ENCODE measurements around the gene THSD7A.

DNA sequence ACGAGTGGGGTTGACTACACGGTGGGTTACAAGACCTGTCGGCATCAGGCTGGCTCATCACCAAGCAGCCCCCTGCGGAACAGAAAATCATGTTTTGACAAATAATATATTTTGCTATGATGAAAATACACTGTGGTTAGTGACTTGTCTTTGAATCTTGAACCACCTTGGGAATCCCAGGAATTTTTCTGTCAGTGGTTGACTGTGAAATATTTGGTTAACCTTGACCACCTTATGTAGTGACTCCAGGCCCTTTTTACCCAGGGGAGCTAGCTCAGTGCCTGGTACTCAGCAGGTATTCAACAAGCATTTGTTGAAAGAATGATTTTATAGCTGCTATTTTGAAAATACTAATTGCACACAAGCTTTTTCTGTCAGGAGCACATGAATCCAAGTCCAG lies 452.4 kb downstream of the THSD7A start:
- TF ChIP-seq, protein P1, sequence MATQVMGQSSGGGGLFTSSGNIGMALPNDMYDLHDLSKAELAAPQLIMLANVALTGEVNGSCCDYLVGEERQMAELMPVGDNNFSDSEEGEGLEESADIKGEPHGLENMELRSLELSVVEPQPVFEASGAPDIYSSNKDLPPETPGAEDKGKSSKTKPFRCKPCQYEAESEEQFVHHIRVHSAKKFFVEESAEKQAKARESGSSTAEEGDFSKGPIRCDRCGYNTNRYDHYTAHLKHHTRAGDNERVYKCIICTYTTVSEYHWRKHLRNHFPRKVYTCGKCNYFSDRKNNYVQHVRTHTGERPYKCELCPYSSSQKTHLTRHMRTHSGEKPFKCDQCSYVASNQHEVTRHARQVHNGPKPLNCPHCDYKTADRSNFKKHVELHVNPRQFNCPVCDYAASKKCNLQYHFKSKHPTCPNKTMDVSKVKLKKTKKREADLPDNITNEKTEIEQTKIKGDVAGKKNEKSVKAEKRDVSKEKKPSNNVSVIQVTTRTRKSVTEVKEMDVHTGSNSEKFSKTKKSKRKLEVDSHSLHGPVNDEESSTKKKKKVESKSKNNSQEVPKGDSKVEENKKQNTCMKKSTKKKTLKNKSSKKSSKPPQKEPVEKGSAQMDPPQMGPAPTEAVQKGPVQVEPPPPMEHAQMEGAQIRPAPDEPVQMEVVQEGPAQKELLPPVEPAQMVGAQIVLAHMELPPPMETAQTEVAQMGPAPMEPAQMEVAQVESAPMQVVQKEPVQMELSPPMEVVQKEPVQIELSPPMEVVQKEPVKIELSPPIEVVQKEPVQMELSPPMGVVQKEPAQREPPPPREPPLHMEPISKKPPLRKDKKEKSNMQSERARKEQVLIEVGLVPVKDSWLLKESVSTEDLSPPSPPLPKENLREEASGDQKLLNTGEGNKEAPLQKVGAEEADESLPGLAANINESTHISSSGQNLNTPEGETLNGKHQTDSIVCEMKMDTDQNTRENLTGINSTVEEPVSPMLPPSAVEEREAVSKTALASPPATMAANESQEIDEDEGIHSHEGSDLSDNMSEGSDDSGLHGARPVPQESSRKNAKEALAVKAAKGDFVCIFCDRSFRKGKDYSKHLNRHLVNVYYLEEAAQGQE (IDR thresholded peaks at IDR 0.05; ENCODE audit: low read depth, low read length), result no peak
- TF ChIP-seq CBX3 (IDR thresholded peaks at IDR 0.05; ENCODE audit: borderline replicate concordance, low read depth), result no peak
- TF ChIP-seq TCF12 (IDR thresholded peaks at IDR 0.05; ENCODE audit: low read depth, low read length), result no peak
- TF ChIP-seq, protein P2, sequence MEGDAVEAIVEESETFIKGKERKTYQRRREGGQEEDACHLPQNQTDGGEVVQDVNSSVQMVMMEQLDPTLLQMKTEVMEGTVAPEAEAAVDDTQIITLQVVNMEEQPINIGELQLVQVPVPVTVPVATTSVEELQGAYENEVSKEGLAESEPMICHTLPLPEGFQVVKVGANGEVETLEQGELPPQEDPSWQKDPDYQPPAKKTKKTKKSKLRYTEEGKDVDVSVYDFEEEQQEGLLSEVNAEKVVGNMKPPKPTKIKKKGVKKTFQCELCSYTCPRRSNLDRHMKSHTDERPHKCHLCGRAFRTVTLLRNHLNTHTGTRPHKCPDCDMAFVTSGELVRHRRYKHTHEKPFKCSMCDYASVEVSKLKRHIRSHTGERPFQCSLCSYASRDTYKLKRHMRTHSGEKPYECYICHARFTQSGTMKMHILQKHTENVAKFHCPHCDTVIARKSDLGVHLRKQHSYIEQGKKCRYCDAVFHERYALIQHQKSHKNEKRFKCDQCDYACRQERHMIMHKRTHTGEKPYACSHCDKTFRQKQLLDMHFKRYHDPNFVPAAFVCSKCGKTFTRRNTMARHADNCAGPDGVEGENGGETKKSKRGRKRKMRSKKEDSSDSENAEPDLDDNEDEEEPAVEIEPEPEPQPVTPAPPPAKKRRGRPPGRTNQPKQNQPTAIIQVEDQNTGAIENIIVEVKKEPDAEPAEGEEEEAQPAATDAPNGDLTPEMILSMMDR (IDR thresholded peaks at IDR 0.05 in 2 of 3, conservative IDR thresholded peaks at IDR 0.05 in 1 of 3; ENCODE audit: control insufficient read depth in 2 of 3, extremely low read depth in 1 of 3, insufficient read depth in 1 of 3, low read depth in 3 of 3, low read length in 3 of 3), result no peak
- no peak for TF ChIP-seq JUND (IDR thresholded peaks at IDR 0.05; ENCODE audit: low read depth, low read length)
- TF ChIP-seq, protein P3, sequence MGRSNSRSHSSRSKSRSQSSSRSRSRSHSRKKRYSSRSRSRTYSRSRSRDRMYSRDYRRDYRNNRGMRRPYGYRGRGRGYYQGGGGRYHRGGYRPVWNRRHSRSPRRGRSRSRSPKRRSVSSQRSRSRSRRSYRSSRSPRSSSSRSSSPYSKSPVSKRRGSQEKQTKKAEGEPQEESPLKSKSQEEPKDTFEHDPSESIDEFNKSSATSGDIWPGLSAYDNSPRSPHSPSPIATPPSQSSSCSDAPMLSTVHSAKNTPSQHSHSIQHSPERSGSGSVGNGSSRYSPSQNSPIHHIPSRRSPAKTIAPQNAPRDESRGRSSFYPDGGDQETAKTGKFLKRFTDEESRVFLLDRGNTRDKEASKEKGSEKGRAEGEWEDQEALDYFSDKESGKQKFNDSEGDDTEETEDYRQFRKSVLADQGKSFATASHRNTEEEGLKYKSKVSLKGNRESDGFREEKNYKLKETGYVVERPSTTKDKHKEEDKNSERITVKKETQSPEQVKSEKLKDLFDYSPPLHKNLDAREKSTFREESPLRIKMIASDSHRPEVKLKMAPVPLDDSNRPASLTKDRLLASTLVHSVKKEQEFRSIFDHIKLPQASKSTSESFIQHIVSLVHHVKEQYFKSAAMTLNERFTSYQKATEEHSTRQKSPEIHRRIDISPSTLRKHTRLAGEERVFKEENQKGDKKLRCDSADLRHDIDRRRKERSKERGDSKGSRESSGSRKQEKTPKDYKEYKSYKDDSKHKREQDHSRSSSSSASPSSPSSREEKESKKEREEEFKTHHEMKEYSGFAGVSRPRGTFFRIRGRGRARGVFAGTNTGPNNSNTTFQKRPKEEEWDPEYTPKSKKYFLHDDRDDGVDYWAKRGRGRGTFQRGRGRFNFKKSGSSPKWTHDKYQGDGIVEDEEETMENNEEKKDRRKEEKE (IDR thresholded peaks at IDR 0.05), result no peak
- no peak for TF ChIP-seq BHLHE40 (IDR thresholded peaks at IDR 0.05; ENCODE audit: borderline replicate concordance in 1 of 2, low read depth in 2 of 2, low read length in 1 of 2)
- no peak for TF ChIP-seq EP300 (IDR thresholded peaks at IDR 0.05; ENCODE audit: borderline replicate concordance in 1 of 2, control insufficient read depth in 1 of 2, low read depth in 2 of 2, low read length in 2 of 2)
- TF ChIP-seq MTA3 (IDR thresholded peaks at IDR 0.05; ENCODE audit: borderline replicate concordance, low read length), result no peak
- TF ChIP-seq ZNF274 (IDR thresholded peaks at IDR 0.05; ENCODE audit: insufficient read depth, insufficient read length), result no peak
- TF ChIP-seq GATAD2B (conservative IDR thresholded peaks at IDR 0.05; ENCODE audit: low read depth), result no peak
- no peak for TF ChIP-seq POLR2A (IDR thresholded peaks at IDR 0.05; ENCODE audit: low read depth, low read length)
- TF ChIP-seq EZH2 (IDR thresholded peaks at IDR 0.05; ENCODE audit: borderline replicate concordance, control insufficient read depth, low read depth, low read length), result no peak
- no peak for TF ChIP-seq SRF (IDR thresholded peaks at IDR 0.05; ENCODE audit: low read depth in 2 of 2, low read length in 2 of 2)
